ENCODE results near the gene RBMS1.

DNA sequence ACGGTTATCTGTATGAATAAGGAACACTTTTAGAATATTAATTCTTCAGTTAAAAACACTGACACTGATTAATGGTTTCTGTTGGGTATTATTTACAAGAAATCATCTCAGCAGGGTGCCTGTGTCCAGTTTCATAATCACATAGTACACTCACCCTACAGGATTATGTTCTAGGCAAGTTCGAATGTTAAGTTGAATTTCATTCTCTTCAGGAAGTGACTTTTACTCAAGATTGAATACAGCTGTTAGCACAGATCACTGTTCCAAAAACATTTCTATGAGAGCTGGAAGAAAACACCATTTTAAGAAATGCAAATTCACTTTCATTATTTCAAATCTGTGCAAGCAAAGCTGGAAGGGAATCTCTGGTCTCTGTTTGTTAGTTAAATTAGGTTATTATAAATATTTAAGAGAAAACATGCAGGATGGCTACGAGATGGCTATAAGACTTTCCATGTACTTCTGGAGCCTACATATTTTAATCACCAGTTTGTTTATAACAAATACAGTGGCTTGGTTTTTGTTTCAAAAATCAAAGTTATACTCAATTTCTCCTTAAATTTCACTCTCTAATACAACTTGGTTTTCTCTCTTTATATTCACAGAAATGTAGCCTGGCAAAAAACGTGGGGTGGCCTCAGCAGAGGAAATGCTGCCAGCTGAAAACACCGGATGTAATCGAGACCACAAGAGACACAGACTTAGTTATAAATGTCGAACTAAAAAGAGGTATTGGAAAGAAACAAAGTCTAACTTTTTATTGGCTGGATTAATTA lies 65.8 kb downstream of the RBMS1 start:
- TF ChIP-seq POLR2A (IDR thresholded peaks at IDR 0.05) (no peak), EP300 (IDR thresholded peaks at IDR 0.05; ENCODE audit: low read depth) (no peak), POLR2AphosphoS5 (IDR thresholded peaks at IDR 0.05) (peak; percentile 22 to 64 (median 40))
- TF ChIP-seq, protein P1, sequence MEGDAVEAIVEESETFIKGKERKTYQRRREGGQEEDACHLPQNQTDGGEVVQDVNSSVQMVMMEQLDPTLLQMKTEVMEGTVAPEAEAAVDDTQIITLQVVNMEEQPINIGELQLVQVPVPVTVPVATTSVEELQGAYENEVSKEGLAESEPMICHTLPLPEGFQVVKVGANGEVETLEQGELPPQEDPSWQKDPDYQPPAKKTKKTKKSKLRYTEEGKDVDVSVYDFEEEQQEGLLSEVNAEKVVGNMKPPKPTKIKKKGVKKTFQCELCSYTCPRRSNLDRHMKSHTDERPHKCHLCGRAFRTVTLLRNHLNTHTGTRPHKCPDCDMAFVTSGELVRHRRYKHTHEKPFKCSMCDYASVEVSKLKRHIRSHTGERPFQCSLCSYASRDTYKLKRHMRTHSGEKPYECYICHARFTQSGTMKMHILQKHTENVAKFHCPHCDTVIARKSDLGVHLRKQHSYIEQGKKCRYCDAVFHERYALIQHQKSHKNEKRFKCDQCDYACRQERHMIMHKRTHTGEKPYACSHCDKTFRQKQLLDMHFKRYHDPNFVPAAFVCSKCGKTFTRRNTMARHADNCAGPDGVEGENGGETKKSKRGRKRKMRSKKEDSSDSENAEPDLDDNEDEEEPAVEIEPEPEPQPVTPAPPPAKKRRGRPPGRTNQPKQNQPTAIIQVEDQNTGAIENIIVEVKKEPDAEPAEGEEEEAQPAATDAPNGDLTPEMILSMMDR (IDR thresholded peaks at IDR 0.05), result no peak
